ENCODE results near the gene CCDC120.

The CCDC120 gene

DNA sequence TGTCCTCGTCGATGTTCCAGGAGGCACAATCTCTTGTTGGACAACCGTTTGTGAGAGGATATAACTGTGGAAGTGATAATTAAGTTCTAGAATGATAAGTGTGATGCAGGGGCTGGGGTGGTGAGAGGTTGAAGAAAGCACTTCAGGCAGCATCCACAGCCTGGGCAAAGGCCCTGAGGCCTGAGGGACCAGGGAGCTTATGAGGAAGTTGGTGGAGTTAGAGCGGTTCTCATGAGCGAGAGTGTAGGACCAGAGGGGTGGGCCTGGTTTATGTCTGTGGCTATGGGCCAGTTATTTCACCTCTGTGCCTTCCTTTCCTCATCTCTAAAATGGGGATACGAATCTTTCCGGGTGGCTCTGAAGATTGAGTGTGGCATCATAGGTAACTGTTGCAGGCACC, 2.7 kb downstream of the CCDC120 start:
- TF ChIP-seq, protein P1, sequence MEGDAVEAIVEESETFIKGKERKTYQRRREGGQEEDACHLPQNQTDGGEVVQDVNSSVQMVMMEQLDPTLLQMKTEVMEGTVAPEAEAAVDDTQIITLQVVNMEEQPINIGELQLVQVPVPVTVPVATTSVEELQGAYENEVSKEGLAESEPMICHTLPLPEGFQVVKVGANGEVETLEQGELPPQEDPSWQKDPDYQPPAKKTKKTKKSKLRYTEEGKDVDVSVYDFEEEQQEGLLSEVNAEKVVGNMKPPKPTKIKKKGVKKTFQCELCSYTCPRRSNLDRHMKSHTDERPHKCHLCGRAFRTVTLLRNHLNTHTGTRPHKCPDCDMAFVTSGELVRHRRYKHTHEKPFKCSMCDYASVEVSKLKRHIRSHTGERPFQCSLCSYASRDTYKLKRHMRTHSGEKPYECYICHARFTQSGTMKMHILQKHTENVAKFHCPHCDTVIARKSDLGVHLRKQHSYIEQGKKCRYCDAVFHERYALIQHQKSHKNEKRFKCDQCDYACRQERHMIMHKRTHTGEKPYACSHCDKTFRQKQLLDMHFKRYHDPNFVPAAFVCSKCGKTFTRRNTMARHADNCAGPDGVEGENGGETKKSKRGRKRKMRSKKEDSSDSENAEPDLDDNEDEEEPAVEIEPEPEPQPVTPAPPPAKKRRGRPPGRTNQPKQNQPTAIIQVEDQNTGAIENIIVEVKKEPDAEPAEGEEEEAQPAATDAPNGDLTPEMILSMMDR (IDR thresholded peaks at IDR 0.05; ENCODE audit: low read depth, low read length): no peak
- no peak overlapping the region for H3K4me3 ChIP-seq (ENCODE audit: low read depth, low read length)

DNA sequence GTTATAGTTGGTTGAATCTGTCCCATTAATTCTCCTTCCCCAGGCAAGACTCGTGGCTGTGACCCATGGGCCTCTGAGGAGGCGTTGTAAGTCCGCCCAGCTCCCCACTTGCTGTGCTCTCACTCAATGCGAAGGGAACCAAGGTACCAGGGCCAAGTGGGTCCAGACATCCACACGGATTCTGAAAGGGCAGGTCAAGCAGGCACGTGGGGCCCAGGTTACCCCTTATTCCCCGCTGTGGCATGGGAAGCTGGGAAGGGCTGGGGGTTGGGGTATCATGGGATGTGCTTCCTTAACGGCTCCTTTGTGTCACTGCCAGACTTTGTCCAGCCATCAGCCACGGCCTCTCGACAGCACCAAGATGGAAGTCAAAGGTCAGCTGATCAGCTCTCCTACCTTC, 3.1 kb downstream of the CCDC120 start:
- TF ChIP-seq, protein P1 (IDR thresholded peaks at IDR 0.05; ENCODE audit: low read depth, low read length): no peak
- no peak overlapping the region for H3K4me3 ChIP-seq (ENCODE audit: low read depth, low read length)

DNA sequence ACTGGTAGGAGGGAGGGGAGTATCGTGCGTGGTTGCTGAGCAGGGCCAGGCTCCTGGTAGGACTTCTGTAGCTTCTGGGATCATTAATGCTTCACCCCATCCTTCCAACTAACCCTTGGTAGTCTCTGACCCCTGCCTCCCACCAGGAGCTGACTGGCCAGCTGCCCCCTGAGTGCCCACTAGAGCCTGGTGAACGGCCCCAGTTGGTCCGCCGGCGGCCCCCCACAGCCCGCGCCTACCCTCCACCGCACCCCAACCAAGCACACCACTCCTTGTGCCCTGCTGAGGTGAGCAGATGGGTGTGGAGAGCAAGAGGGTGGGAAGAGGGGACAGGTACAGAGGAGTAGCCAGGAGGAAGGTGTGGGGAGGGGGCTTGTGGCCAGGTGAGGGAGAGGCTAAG, 4.9 kb downstream of the CCDC120 start:
- TF ChIP-seq, protein P1 (IDR thresholded peaks at IDR 0.05; ENCODE audit: low read depth, low read length): no peak
- H3K4me3 ChIP-seq (ENCODE audit: low read depth, low read length): no peak overlapping the region

DNA sequence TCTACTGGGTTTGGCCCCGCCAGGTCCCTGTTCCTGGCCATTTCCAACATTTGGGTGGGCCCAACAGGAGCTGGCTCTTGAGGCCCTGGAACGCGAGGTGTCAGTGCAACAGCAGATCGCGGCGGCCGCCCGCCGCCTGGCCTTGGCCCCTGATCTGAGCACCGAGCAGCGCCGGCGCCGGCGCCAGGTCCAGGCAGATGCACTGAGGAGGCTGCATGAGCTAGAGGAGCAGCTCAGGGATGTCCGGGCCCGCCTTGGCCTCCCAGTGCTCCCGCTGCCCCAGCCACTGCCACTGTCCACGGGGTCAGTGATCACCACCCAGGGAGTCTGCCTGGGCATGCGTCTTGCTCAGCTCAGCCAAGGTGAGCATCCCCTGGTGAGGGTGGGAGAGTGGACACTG, 5.5 kb downstream of the CCDC120 start:
- TF ChIP-seq, protein P1 (IDR thresholded peaks at IDR 0.05; ENCODE audit: low read depth, low read length): no peak

DNA sequence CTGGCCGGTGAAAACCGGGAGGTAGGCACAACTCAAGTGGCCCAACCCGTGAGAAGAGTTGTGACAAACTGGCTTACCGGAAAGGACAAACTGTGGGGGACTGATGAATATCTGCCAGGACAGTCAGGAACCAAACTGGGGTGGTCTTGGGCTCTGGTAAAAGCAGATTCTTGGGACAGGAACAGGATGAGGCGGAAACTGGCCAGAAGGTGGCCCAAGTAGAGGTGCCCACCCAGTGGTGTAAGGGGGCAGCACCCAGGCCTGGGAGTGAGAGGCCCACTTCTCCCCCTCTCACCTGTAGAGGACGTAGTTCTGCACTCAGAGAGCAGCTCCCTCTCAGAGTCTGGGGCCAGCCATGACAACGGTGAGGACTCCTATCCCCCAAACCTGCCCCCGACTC, 5.9 kb downstream of the CCDC120 start:
- TF ChIP-seq, protein P1 (IDR thresholded peaks at IDR 0.05; ENCODE audit: low read depth, low read length): no peak
- H3K4me3 ChIP-seq (ENCODE audit: low read depth, low read length): no peak overlapping the region

More for the DNA sequence above, 5.5 kb downstream of the CCDC120 start:
- H3K4me3 ChIP-seq (ENCODE audit: low read depth, low read length): no peak overlapping the region

DNA sequence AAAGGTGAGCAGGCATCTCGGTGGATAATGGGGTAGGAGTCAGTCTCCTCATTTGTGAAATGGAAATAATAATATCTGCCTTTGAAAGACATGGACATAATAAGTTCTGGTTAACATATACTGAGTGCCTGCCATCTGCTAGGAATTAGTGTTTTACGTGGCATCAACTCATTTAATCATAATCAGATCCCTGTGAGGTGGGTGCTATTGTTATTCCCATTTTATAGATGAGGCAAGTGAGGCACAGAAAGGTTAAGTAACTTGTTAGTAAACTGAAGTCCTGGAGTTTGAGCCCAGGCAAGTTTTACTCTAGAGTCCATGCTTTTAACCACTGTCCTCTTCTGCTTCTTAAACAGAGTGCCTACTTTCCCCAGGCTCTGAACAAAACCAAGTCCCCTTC, 7.5 kb downstream of the CCDC120 start:
- no peak overlapping the region for H3K4me3 ChIP-seq (ENCODE audit: low read depth, low read length)
- TF ChIP-seq, protein P1 (IDR thresholded peaks at IDR 0.05; ENCODE audit: low read depth, low read length): no peak

DNA sequence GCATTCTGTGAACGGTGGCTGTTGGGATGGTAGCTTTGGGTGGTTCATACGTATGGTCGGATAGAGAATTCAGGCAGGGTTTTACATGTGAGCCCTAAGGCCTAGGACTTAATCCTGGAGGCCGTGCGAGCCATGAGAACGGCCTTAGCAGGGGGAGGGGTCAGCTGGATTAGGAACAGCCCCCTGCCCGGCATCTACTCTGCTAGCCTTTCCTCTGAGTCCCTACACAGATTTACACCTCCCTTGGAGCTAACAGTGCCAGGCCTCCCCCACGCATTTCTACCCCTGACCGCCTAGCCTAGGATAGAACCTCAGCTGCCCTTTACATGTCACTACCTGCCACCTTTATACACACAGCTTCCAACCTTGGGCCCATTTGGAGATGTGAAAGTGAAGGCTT, 7.9 kb downstream of the CCDC120 start:
- no peak overlapping the region for H3K4me3 ChIP-seq (ENCODE audit: low read depth, low read length)
- TF ChIP-seq, protein P1 (IDR thresholded peaks at IDR 0.05; ENCODE audit: low read depth, low read length): no peak
